LHCN-M2 (cell line): Measurements from ENCODE around the gene PTPN21. TPM values are rescaled to one million over a fixed set of nuclear protein-coding genes. Genes with fewer than 3 reads are reported as not detected.
"Not testable (repeated sequence)": the region's sequence is repeated elsewhere in the genome, so short reads cannot be mapped to it uniquely, and the experiment has no call there.

Experiments
- DNase-seq: peaks from one replicate; pipeline ENCODE4 v3.0.0-alpha.2; 2012; ENCODE audit warnings: low read depth
- total RNA-seq: library from RNA; depleted of rRNA; stranded (reverse); fragments of >200 nt; gene quantifications from 2 replicates; pipeline ENCODE4 v1.2.3, GENCODE V29; 2014

PTPN21 gene
- total RNA-seq, 1 experiment from 2014 or later = 15.8 TPM

GRCh38 chr14:88551980-88552431 lies 2.8 kb downstream of the PTPN21 start:
- peak; percentile 9 for DNase-seq

- DNase-seq = peak; percentile 82
Measured at GRCh38 chr14:88551094-88551870, 3.5 kb downstream of the PTPN21 start.

DNA sequence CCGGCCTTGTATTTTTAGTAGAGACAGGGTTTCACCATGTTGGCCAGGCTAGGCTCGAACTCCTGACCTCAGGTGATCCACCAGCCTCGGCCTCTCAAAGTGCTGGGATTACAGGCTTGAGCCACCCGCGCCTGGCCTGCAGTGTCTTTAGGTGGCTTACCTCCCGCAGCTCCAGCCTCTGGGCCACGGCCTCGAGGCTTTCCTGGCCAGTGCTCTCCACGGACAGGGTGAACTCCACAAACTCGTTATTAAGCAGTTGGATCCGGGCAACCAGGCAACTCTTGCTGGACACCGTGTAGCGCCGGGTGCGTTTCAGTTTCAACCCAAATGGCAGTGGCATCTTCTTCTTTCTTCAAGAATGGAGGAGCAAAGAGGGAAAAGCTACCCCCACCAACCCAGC lies 4.7 kb downstream of the PTPN21 start:
- DNase-seq = no peak

DNA sequence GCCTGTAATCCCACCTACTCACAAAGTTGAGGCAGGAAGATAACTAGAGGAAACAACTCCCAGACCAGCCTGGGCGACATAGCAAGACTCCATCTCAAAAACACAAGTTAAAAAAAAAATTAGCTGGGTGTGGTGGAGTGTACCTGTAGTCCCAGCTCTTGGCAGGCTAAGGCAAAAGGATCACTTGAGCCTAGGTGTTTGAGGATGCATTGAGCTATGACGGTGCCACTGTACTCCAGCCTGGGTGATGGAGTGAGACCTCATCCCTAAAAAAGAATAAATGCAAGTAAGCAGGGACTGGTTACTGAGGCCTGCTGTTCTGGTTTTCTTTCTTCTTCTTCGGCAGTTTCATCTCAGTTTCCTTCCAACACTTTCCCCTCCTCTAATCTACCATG lies 7.4 kb downstream of the PTPN21 start:
- no peak for DNase-seq

DNA sequence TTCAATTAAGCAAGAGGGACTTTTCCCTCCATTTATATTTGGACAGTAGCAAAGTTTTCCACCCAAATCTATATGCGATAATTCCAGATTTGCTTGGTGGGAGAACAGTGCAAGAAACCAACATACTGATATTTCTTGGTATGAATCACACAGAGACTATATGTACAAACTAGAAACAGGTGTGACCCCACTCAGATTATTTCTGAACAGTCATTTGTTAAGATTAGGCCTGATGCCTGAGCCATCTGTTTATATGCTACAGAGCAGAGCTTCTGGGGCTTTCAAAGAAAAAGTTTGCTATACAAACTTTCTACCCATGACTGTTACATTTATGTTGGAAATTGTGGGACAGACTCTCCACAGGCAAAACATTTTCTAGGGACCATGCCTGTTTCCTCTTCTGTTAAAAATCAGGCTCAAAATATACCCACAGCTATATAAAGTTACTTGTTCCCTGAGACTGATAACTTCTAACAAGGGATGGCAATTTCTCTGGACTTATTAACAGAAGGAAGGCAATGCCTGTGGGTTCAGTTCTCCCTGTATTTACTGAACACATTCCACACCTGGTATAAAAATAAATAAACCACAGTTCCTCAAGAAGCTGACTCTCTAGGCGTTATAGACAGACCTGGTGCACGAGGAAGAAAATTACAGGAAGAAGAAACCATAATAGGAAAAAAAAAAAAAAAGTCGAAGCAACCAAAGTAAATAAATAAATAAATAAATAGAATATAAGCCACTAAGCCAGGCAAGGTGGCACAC lies 8.0 kb downstream of the PTPN21 start:
- peak; percentile 29 for DNase-seq

- DNase-seq = no peak
Measured at GRCh38 chr14:88545256-88545655, 9.6 kb downstream of the PTPN21 start.

GRCh38 chr14:88542857-88543795 lies 11.7 kb downstream of the PTPN21 start:
- DNase-seq = no peak

- no peak for DNase-seq
Measured at GRCh38 chr14:88541324-88541723, 13.5 kb downstream of the PTPN21 start.

GRCh38 chr14:88535813-88536212 lies 19.0 kb downstream of the PTPN21 start:
- DNase-seq = no peak

- no peak for DNase-seq
Measured at GRCh38 chr14:88535149-88535548, 19.7 kb downstream of the PTPN21 start.

GRCh38 chr14:88533064-88533602 lies 21.7 kb downstream of the PTPN21 start:
- DNase-seq = no peak

DNA sequence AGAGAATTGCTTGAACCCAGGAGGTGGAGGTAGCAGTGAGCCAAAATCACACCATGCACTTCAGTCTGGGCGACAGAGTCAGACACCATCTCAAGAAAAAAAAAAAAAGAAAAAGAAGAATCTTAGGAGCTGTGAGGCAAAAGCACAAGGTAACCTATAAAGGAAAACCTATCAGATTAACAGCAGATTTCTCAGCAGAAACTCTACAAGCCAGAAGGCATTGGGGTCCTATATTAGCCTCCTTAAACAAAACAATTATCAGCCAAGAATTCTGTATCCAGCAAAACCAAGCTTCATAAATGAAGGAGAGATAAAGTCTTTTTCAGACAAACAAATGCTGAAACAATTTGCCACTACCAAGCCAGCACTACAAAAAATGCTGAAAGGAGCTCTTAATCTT lies 24.9 kb downstream of the PTPN21 start:
- DNase-seq = not testable (repeated sequence)

DNA sequence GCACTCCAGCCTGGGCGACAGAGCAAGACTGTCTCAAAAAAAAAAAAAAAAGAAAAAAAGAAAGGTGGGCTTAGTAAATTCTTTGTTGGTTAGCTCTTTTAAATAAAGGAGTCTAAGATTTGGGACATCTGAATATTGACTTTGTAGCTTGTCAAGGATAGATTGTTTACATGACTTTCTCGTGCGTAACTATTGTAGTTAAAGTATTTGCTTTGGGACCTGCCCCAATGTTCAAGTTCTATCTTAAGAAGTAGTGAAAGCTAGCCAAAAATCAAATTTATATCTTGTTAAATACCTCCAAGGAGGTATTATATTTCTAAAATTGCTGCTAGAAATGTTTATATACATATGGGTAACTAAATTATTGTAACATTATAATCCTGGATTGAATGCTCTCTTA lies 32.4 kb downstream of the PTPN21 start:
- DNase-seq = no peak

DNA sequence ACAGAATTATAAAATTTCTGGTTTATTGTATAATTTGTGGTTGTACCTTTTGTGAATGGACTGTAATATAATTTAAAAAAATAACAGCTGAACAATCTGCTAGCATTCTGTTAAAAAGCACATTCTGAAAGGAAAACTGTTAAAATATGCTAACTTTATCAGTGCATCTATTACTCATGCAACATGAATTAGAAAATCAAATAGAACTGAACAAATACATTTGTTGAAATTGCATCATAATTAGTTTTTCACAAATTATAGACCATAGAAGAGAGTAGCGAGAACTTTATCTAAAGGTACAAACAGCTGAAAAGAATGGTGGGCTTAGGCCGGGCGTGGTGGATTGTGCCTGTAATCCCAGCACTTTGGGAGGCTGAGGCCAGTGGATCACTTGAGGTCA lies 33.0 kb downstream of the PTPN21 start:
- peak; percentile 32 for DNase-seq

GRCh38 chr14:88519907-88520306 lies 34.9 kb downstream of the PTPN21 start:
- no peak for DNase-seq

- peak; percentile 78 for DNase-seq
Measured at GRCh38 chr14:88518592-88519512, 36.0 kb downstream of the PTPN21 start.

DNA sequence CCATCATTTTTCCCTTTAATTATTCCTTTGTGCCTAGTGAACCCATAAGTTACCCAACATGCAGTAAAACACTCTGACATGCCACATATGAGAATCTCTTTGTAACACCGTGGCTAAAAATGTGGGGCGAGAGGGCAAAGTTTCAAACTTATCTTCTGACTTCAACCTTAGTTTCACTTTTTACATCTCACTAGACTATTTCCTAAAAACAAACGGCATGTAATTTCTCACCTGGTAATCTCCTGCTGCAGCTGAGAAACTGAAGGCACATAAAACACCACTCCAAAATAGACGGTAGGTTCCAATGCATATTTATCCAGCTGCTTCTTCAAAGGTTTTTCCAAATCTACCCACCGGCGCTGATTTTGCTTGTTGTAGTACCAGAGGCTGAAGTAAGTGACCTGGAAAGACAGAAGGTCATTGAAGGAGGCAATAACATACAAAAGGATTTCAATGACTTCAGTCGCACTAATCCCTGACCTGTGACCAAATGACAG lies 37.9 kb downstream of the PTPN21 start:
- no peak for DNase-seq

GRCh38 chr14:88515499-88516221 lies 39.1 kb downstream of the PTPN21 start:
- no peak for DNase-seq

- DNase-seq = no peak
Measured at GRCh38 chr14:88507208-88507607, 47.6 kb downstream of the PTPN21 start.
